Stimulated activated CD8-positive, alpha-beta memory T cell treated with anti-CD3 and anti-CD28 coated beads, Interleukin-12 subunit alpha, Interleukin-12 subunit beta, amount 100 ng/mL, for 24 hours (primary cell): ENCODE measurements around the gene CFAP100.

Source experiments
- DNase-seq: peaks from one replicate; pipeline ENCODE4 v3.0.0-alpha.2; 2020; ENCODE audit errors: extremely low read depth

Gene CFAP100

DNA sequence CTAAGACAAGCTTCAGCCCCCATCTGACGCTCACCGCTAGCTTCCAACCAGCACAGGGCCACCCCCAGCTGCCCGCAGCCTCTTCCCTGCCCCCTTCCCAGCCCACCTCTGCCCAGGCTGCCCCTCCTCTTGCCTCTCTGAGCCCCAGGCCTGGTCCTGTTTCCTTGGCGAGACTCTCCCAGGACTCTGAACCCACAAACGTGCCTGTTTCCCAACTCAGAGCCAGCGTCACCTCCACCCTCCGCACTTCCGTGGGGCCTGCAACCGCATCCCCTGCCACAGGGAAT lies 45.9 kb downstream of the CFAP100 start:
- no peak for DNase-seq

DNA sequence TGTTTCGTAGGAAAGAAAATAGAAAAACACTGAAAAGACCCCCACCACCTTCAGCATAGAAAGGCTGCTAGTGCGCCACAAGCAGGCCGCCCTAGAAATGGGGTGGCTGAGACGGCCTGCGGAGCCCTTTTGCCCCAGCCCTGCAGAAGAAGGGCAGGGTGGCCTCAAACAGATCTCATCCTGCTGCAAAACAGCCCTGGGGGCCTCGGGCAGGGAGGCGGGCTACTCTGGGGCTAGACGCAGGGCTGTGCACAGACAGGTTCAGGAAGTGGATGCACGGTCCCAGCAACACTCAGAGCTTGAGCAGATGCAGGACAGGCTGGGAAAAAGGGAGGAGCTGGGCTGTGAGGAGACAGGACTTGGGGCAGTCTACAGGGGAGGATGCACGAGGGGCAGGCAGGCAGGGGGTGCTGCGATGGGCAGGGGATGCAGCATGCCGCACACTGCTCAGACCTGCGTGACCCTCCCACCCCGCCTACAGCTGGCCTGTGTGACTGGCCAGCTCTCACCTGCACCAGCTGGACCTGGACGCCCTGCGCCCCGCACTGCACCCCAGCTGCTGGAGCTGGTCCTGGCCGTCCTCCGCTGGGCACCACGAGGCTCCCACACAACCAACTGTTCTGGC lies 46.7 kb downstream of the CFAP100 start:
- no peak for DNase-seq

DNA sequence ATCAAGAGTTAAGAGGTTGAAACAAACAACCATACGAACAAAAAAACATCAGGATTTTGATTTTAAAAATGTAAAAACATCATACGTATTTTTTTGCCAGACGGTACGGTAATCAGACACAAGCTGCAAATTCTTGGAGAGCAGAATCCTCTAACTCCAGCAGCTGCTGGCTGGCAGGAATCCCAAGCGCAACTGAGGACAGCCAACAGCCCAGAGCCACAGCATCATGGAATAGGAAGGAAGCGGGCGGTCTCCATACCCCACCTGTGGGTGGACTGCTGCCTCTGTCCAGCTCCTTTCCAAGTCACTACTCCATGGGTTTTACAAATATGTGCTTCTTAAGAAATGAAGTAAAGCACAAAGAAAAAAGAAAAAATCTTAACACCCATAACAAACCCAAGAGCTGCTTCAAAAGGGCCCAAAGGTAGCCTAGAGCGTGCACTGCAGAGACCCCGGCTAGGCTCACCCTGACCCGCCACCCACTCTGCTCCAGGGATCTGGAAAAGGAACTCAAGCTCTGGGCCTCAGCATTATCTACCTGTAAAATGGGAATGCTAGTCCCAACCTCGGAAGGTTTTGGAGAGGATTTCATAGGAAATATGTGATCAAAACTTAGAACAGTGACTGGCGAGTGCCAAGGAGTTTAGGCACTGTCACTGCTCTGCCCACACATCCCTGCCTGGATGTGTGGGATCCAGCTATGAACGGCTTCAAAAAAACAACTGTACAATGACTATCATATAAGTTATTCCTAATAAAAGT lies 47.6 kb downstream of the CFAP100 start:
- no peak for DNase-seq

DNA sequence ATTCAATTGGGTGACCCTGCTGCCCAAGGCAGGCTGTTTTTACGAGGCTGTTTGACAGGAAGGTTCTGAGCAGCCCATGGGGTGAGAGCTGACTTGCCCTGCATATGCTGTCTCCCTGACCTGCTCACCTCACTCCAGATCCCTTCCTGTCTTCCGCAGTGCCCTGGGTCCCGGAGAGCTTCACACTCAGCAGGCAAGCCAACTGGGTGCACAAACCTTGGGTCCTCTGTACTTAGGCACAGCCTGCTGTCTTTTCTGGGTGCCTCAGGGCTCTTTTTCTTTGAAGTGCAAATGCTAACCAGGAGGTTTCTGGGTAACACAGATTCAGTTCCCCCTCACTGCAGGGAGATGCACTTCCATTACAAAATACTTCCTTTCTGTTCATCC lies 48.1 kb downstream of the CFAP100 start:
- DNase-seq, result no peak

DNA sequence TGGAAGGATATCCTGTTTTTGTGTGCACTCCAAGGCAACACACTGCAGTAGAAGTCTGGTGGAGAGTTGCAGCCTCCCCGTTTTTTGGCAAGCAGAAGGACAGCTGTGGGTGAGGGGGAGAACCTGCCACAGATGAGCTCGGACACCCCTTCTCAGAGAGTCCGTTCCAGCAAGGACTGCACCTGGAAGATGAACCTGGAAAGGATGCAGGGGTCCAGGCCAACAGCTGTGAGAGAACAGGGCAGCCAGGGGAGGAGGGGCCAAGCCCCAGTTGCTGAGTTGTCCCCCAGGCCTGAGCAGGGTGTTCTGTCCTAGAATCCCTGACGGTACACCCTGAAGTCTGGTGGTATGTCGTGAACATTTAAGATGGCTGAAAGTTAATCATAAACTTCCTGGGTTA lies 50.8 kb downstream of the CFAP100 start:
- DNase-seq, result no peak

DNA sequence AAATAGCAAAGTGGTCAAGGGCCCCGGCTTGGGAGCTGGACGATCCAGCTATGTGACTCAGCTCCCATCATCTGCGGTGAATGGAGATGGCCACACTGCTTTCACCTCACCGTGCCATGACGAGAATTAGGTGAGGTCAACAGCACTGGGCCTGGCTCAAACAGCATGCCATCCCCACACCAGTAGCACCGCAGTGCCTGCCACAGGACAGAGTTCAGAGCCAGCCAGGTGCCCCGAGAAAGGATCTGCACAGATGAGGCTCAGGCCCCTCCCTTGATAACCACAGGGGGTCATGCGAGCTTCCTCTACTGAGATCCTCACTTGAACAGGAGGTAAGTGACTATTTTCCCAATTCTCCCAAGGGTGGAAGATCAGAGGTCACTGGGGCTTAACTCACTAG lies 51.6 kb downstream of the CFAP100 start:
- no peak for DNase-seq

DNA sequence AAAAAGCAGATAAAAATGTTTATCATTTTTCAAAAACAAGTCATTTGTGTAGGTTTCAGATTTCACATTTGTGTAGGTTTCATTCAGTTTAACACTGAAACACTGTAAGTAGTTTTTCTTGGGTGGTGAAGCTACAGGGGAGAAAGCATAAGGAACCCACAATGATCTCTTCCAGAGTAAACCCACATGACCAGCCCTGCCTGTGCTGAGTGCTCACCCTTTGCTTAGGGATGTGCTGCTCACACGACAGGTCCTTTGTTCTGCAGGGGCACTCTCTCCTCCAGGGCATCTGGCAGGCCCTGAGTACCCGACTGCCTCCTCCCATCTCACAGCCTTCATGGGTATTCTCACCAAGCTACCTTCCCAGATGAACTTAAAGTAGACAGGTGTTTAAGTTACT lies 52.1 kb downstream of the CFAP100 start:
- DNase-seq, result no peak

DNA sequence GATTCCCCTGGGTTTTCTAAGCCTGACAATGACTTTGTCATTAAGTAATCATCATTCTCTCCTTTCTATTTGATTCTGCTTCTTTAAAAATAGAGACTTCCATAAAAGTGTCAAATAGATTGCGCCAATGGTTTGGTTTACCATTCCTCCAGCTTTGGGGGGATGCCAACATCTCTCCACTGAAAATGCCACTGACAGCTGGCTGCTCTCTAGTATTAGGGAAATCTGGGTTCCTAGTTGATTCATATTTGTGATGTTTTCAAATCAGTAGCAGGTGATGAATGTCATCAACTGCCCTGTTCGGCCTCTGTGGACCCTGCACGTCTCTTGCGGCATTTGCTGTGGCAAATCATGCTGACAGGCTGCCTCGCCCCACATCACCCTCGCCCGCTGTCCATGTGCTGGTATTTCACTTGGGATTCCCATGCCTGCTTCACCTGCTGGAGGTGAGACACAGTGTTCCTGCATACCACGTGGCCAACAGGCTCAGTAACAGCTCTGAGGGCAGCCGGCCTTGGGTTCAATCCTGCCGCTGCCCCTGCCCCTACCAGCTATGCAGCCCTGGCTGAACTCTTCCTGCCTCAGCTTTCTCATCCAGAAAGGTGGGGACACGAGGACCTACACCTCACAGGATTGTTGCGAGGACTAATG lies 52.9 kb downstream of the CFAP100 start:
- no peak for DNase-seq

DNA sequence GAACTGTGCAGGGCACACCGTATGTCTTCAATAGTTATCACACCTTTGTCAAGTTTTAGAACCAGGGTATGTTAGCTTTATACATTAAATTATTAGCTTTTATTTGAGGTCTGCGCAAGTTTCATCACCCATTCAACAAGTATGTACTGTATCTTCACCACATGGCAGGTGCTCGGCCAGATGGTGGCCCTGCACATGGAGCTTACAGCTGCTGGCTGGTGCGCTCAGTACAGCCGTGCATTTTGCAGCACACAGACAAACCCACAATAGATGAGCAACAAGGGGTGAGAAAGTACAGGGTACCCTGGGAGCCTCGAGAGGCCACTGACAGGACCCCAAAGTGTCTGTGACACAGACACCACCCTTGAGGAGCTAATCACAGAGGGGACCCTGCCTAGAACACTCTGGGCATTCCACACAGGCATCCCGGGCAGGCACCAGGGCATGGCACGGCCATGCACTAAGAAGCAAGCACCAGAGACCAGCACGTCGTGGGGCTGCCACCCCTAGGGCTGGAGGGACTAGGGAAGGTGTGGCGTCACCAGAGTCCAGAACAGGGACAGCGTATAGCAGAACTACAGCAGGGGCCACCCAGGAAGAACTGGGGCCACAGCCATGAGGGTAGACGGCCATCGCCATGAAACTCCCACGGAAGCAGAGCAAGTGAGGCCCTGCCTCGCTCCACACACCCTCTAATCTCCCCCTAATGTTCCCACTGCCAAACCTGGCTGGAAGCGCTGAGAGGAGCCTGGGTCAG lies 53.6 kb downstream of the CFAP100 start:
- no peak for DNase-seq

DNA sequence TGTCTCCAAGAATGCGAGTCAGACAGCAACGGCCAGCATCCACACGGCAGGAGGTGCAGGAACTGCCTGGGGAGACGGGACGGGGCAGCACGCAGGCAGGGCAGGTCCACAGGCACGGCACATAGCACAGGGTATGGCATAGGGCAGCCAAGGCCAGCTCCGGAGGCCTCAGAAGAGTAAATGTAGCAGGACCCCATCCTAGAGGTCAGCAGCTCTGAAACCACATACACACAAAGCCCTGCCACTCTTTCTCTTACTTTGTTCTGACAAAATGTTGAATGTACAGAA lies 54.1 kb downstream of the CFAP100 start:
- DNase-seq, result no peak

DNA sequence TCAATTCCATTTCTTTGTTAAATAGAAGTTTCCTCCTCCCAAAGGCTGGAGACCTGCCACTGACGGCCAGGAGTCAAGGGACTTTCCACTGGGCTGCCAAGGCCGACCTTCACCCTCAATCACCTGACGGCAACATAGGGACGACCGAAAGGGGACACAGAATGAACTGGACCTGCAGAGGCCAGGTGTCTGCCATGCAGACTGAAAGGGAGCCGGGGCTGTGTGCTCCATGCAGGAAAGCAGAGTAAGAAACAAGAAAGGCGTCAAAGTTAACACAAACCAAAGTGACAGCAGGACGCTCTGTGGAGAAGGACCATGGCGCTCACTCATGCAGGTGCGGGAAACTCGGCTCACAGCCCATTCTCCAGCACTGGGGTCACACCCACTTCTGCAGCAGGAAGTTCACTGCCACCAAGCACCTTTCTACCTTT lies 54.9 kb downstream of the CFAP100 start:
- DNase-seq, result no peak

DNA sequence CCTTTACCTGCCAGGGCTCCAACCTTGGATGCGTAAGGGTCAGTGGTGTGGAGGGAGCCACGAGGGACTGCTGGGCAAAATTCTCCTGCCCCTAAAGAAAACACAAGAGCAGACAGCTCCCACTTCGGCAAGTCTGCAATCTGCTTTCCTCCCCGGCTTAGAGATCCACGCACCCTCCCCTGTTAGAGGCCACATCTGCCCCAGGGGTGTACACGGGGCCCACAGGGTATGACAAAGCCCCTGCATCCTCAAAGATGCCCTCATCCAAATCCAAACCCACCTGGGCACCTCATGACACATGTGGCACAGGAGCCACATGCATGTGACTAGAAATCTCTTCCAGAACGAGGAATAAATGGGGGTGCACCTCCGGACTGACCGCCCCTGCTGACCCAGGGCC lies 55.5 kb downstream of the CFAP100 start:
- no peak for DNase-seq

DNA sequence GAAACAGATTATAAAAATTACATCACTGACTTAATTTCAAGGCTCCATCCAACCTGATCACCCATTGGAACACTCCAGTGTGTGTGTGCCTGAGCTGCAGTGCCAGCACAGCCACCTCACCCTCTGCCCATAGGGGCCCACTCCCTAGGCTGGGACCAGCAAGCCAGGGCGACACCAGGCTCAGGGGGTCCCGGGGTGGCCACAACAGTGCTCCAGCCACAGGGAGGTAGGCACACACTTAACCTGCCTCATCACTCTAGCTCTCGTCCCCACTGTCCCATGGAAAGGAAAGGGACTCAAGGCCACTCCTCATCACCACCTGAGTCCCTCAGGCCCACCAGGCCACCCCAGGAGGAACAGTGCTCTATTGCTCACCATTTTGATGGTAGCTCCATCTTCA lies 56.0 kb downstream of the CFAP100 start:
- no peak for DNase-seq

DNA sequence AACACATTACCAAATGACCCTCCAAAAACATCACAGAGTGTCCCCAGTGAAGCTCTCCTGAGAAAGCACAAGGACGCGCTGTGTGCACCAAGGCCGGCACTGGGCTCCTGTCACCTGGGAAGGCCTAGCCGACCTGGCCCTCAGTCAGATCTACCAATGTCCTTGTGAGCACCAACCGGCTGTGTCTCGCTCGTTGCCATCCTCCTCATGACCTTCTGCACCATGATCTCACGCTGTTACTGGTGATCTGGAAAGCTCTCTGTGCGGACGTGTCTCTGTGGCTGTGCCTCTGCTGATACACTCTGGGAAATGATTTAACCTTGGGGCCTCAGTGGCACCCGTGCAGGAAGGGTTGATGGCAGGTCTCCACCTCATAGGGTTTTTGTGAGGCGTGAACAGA lies 56.8 kb downstream of the CFAP100 start:
- DNase-seq, result no peak

DNA sequence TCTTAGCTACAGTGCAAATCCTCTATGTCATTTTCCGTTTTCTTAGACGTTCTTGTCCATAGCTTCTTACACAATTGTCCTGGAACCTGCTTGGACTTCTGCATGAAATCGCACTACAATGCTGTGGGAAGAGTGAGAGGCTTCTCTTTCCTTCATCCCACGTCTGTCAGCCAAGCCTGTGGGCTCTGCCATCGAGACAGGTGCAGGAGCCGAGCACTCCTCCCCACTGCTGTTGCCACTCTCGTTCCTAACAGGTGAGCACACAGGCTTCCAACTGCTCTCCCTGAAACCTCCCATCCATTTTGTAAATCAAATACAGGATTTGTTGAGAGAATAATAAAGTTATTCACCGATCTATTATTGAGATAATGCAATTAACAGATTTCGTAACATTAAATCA lies 57.5 kb downstream of the CFAP100 start:
- DNase-seq, result no peak

DNA sequence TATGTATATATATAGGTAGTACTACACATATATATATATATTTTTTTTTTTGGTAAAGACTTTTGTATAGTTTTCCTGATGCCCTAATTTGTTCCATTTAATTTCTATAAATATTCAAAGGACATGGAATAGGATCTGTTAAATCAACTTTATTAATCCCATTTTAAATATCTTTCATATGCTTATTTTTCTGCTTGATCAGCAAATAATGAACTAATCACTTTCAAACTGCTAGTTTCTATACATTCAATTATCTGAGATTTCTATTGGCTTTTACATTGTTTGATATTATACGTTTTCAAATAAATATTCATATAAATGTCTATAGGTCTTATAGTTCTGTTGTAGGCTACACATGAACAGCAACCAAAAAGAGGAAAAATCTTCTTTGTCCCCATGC lies 59.3 kb downstream of the CFAP100 start:
- no peak for DNase-seq

DNA sequence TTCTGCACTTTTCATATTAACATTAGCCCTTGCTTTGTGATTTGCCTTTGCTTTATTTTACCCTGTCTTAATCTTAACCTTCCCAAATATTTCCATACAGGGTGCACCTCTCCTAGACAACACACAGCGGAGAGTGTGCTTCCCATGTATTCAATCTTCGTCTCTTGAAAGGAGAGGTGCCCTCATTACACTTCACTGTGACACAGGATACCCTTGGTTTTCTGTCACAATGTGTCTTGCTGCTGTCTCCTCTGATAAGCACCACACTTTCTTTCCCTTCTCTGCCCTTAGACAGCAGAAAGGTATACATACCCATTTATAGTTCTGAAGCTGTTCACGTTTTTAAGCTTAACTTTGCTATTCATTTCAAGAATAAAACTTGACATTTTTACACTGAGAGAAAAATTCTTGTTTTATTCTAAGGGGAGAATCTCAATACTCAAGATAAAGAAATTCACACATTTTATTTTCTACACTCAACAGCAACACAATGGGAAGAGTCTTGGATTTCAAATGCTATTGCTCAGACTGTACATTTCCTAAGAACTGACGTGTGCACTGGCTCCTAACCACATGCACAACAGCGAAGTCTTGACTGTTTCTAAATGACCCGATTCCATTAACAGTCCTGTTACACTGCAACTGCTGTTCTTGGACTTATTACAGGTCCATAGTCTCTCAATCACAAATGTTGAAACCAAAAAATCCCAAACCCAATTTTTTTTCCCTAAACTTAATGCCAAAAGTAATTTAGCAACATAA lies 59.9 kb downstream of the CFAP100 start:
- no peak for DNase-seq

DNA sequence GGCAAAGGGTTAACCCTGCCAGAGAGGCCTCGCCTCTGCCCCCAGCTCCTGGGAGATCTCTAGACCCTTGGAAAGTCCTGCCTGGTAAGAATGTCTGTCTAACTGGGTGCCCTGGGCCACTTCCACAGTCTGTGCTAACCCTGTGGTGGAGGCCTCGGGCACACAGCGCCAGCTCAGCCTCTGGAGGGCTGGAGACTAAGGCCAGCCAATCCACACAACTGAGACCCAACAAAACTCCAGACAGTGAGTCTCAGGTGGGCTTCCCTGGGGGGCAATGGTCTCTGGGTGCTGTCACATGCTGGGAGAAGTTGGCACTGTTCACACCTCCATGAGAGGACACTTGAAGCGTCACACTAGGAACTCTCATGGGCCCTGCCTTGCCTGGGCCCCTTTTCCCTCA lies 61.5 kb downstream of the CFAP100 start:
- no peak for DNase-seq

DNA sequence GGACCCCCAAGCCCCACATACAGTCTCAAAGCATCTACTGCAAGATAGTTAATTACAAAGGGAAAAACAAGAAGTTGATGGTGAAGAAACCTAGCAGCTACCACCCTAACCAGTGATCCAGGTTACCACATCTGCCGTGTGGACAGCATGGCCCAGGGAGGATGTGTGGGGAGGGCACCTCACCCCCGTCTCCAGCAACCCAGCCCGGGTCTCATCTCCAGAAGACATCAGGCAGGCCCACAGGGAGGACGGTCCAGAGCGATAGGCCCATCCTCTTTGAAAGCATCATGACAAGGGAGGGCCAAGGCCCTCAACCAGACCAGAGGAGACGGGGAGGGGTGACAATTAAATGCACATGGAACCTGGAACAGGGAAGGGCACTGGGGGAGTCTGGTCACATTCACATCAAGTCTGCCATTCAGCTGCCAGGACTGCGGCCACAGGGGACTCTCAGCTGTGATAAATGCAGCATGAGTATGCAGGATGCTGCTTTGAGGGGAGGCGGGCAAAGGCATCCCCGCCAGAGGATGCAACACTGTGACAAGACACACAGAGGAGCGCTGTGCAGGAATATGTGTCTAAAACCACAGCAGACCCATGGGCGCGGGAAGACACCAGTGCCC lies 62.2 kb downstream of the CFAP100 start:
- DNase-seq, result no peak

DNA sequence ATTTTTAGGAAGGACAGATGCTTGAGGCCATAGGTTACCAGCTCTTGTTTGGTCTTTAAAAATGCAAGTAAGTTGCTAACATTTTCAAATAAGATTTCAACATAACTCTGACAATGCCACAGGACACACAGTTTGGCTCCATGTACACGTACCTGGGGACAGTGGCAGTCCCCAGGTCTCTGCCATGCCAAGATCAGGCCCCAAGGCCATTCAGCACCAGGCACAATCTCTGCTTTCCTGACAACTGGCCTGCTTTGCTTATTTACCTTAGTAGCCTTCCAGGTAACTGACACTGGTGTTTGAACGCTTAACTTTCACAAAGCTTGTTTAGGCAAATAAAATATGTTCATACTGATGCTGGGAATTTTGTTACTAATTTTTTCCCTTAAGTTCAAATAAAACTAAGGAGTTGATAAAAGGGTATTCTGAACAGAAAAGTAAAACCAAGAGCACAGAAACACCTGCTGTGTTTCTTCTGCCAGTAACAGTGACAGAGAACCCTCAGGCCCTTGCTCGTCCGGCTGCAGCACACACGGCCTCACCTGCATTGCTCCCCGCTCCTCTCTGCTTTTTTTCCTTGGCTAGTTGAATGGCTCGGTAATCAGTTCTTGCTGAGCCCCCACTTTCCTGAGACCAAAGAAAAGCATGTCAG lies 64.5 kb downstream of the CFAP100 start:
- DNase-seq, result no peak

DNA sequence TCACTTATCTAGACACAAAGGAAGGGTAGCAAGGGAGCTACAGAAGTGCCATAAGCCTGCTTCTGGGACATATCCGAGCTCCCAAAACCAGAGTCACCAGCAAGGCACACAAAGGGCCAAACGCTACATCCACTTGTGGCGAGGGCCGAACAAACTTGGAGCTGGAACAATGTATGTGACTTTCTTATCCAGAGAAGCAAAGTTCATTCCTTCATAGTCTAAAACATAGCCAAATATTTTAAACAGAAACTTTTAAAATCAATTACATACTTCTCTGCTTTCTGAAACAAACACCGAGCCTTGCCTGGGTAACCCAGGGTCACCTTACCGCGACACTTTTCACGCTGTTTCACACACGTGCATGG lies 65.0 kb downstream of the CFAP100 start:
- DNase-seq, result no peak
